T47D (cell line): ENCODE data around the gene MPP3.

Source experiments
- DNase-seq, 2 experiments: peaks; one replicate each; pipeline versions ENCODE4 v3.0.0 to v3.0.0-alpha.2; 2011 to 2012; ENCODE audit warnings: low read depth in 1 of 2, low spot score in 1 of 2
- JUND ChIP-seq: IDR thresholded peaks from 2 replicates; pipeline ENCODE4 v1.6.1; 2012; ENCODE audit warnings: low read depth
- in situ Hi-C: cut with HindIII; loops from 2 replicates; pipeline ENCODE4 v1.10.0; 2016; ENCODE audit warnings: low sequenced_read_pairs, low pct_unique_long_range_greater_than_20kb

The MPP3 gene

DNA sequence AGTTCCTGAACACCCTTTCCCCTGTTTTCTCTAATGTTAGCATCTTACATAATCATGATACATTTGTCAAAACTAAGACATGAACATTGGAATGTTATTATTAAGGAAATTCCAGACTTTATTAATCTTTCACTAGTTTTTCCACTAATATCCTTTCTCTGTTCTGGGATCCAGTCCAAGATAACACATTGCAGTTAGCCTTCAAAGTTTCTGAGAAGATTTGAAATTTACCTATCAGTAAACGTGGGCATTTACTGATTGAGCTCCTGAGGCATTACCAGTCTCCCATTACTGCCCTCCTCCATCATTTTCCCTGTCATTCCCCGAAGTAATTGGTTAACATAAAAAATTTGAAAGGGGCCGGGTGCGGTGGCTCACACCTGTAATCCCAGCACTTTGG, 8.3 kb upstream of the MPP3 start:
- in situ Hi-C loops, result no loop called here
- no peak for DNase-seq
- no peak for TF ChIP-seq JUND

DNA sequence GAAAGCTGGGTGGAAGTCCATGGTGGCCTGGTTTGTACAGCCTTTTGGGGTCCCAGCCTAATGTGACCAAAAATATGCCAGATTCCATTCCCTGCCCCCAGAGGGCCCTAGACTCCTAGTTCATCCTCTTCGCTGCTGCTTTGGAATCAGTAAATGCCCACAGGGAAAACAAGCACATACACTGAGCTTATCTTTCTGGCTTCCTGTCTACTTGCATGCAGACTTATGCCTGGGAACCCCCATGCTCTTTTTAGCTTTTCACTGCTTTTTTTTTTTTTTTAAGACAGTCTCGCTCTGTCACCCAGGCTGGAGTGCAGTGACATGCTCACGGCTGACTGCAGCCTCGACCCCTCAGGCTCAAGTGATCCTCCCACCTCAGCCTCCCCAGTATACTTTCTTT, 7.9 kb upstream of the MPP3 start:
- TF ChIP-seq JUND, result no peak
- DNase-seq, result peak in 1 of 2 experiments; percentile 51
- in situ Hi-C loops, result no loop called here

DNA sequence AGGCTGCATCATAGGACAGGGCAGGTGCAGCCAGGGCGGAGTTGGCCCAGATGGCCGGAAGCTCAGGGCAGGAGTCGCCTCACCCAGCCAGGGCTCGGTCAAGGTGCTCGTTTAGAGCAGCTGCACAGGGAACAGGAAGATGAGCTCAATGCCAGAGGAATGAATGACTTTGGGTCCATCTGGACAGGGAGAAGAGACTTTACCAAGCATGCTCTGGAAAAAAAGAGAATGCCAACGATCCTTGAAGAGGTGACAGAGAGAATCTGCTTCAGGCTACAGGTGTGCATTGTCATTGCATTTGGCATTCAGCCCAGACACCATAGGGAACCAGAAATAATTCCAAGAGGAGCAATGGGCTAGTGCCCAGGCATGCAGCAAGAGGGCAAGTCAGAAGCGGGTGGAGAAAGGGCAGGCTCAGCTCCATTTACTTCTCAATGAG, 6.7 kb upstream of the MPP3 start:
- TF ChIP-seq JUND, result no peak
- peak; percentile 75 to 96 for DNase-seq
- in situ Hi-C loops, result no loop called here

GRCh38 chr17:43834106-43834505, 1.2 kb upstream of the MPP3 start:
- in situ Hi-C loops, result no loop called here
- TF ChIP-seq JUND, result no peak
- peak in 1 of 2 experiments; percentile 11 for DNase-seq

DNA sequence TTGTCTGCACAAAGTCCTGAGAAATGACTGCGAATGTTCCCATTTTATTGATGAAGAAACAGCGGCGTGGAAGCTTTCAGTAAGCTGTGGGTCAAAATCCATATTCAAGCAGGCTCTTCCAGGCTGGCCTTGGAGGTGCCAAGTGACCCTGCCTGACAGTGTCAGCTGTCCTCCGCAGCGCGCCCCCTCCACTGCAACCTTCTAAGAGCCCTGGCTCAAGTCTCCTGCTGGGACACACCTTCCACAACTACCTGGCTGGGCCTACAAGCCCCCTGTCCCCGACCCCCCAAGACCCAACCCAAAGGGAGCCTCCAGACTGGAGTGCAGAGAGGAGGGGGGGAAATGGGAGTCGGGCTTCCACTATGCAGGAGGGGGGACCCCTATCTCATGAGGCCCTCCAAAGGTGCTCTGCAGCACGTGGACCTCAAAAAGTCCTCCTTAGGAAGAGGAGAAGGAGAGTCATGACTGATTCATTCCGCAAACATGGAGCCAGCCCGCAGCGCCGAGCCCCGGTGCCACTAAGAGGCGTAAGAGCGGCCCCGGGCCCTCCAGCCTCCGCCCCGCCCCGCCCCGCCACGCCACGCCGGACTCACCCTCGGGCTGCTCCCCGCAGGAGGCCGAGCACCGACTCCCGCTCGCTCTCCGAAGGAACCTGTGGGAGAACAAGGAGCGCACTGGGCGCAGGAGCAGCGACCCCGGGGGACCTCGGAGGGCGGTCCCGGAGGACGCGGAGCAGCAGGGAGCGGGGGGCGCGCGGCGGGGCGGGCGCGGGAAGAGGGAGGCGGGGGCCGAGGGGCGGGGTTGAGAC, 574 bp downstream of the MPP3 start:
- in situ Hi-C loops, result no loop called here
- peak; percentile 74 to 91 for DNase-seq
- no peak for TF ChIP-seq JUND

DNA sequence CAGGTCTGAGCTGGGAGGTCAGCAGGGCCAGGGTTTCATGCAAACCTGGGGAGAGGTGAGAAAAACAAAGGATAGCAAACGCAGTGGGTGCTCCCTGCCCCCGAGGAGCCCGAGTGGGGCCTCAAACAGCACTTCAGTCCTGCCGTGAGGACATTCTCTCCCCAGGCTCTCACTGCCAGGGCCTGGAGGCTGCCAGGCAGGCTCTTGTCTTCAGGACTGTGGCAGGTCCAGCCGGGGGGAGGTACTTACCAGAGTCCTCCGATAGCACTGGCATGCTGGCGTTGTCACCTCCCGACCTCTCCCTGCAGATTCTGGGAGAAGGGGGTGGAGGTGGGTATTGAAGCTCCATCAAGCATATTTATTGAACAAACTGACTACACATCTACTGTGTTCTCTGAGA, 1.3 kb downstream of the MPP3 start:
- in situ Hi-C loops, result no loop called here
- DNase-seq, result no peak

DNA sequence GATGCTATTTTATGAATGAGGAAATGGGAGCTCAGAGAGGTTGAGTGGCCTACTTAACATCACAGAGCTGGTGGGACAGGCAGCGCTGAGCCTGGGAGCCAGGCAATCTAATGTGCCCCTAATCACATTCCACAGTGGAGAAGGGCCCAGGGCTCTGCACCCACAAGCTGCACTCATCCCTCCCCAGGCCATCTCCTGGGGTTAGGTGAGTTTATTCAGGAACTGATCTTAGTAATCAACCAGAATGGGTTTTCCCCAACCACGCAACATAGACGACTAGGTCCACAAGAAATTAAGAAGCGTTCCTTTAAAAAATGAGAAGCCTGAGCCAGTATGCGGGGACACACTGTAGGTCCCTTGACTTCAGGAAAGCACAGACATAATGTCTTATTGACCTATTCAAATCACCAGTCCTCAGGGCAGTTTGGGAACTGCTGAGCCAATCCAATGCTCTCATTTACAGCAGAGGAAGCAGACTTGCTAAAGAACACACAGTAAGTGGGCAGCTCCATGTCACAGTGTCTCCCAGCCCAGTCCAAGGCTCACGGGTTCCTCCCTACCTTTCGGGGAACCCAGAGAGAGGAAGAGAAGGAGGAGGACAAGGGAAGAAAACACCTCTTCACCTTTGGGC, 2.3 kb downstream of the MPP3 start:
- DNase-seq, result peak; percentile 65 to 77
- TF ChIP-seq JUND, result no peak

More for the DNA sequence above, 1.3 kb downstream of the MPP3 start:
- no peak for TF ChIP-seq JUND

GRCh38 chr17:43829738-43830137, 3.2 kb downstream of the MPP3 start:
- TF ChIP-seq JUND, result no peak
- no peak for DNase-seq
- in situ Hi-C loops, result no loop called here

More for the DNA sequence above, 2.3 kb downstream of the MPP3 start:
- in situ Hi-C loops, result no loop called here

- in situ Hi-C loops, result no loop called here
- DNase-seq, result no peak
- no peak for TF ChIP-seq JUND
These were observed 5.3 kb downstream of the MPP3 start for GRCh38 chr17:43827596-43827995.

DNA sequence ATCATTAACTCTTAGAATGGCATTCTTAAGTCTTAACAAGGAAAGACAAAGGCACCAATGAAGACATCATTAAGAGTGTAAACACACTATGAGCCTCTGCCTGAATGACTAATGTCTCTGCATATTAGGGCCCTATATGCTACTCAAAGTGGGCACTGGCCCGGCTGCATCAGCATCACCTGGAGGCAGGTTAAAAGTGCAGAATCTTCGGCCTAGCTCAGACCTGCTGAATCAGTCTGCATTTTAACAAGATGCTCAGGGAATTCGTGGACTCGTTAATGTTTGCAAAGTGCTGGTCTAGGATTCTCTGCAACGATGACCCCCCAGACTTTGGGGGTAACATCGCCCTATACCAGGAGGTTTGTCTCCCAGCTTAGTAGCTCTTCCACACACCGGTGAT, 6.7 kb downstream of the MPP3 start:
- in situ Hi-C loops, result no loop called here
- TF ChIP-seq JUND, result no peak
- no peak for DNase-seq

DNA sequence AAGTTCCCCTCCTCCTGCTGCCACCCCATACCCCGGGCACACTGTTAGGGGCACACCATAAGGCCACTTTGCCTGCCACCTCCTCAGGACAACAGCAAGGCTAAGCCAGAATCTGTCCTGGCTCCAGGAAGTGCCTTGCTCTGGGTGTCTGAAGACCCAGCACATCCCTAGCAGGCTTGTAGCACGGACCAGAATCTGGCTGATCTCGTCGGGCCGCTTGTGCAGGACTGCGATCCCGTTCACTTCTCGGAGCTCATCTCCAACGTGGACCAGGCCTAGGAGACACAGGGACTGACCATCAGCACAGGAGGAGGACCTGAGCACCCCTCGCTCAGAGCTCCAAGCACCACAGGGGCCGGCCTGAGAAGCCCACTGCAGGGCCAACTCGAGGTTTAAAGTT, 7.4 kb downstream of the MPP3 start:
- no peak for TF ChIP-seq JUND
- in situ Hi-C loops, result no loop called here
- DNase-seq, result no peak

GRCh38 chr17:43823350-43824084, 9.4 kb downstream of the MPP3 start:
- in situ Hi-C loops, result no loop called here

More at GRCh38 chr17:43823350-43824084, 9.4 kb downstream of the MPP3 start:
- TF ChIP-seq JUND, result no peak
- no peak for DNase-seq
